ENCODE data around the gene PRR30.

PRR30 gene

DNA sequence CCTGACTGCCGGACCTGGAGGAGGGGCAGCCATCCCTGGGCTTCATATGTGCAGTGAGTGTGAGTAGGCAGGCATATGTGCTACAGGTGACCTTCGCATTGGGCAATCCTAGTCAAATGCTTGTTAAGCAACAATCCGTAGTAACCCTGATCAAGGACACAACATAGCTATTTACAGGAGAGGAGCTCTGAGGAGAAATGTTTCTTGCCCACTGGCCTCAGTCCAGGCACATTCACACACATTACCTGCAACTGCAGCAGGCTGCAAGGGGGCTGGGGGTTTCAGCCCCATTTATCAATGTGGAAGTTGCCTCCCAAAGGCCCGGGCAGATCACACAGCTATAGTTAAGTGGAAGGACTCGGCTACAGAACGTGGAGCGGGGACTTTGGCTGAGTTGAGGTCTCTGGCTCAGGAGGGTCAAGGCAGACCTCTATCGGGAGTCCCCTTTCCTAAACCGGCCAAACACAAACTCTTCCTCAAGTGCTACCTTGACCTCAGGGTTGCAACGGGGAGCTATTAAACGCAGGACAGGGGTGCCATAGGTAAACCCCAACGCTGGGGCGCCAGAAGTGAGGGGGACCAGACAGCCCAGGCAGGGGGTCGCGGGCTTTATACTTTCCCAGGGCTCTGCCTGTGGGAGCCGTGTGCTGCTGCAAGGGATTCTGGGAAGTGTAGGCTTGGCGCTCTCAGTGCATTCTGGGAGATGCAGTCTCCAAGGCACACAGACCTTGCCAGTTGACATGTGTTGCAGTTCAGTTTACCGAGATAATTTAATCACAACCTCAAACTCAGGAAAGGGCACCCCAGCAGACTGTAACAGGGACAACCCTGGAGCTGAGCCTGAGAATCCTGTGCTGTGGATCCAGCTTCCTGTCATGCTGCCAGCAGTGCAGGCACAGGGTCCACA lies 43.2 kb downstream of the PRR30 start:
- DNase-seq: peak; percentile 12

DNA sequence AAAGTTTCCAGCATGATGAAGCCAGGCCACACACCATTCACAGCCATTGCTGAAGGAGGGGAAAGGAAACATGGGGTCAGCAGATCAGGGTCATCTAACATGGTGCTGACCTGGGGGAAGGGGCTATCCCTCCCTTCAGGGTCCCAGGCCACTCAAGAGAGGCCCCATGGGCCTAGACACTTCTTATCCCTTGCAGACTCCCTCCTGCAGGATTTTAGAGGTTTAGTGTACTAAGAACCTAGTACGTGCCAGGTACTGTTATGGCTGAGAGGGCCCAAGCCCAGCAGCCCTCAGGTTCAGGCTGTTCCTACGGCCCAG lies 43.8 kb downstream of the PRR30 start:
- DNase-seq: no peak

DNA sequence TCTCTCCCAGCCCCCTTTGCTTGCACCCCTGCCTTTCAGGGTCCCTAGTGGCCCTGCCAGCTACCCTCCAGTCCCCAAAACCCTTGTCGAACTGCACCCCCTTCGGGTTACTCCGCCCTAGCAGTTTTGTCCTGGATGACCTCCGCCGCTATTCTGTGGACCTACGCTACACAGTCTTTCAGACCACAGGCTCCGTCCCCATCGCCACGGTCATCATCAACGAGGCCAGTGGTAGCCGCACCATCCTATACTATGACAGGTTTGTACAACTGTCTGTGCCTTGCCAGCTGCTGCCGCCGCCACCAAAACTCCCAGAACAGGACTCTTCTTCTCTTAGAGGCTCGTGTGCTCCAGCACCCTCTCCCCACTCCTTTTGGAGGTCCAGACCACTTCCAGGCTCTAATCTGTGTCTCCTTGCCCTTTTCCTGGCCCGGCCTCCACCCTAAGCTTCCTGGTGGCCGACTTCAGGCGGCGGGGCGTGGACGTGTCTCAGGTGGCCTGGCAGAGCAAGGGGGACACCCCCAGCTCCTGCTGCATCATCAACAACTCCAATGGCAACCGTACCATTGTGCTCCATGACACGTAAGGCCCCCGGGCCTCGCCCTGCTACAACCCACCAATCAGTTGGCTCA lies 44.7 kb downstream of the PRR30 start:
- DNase-seq: no peak

DNA sequence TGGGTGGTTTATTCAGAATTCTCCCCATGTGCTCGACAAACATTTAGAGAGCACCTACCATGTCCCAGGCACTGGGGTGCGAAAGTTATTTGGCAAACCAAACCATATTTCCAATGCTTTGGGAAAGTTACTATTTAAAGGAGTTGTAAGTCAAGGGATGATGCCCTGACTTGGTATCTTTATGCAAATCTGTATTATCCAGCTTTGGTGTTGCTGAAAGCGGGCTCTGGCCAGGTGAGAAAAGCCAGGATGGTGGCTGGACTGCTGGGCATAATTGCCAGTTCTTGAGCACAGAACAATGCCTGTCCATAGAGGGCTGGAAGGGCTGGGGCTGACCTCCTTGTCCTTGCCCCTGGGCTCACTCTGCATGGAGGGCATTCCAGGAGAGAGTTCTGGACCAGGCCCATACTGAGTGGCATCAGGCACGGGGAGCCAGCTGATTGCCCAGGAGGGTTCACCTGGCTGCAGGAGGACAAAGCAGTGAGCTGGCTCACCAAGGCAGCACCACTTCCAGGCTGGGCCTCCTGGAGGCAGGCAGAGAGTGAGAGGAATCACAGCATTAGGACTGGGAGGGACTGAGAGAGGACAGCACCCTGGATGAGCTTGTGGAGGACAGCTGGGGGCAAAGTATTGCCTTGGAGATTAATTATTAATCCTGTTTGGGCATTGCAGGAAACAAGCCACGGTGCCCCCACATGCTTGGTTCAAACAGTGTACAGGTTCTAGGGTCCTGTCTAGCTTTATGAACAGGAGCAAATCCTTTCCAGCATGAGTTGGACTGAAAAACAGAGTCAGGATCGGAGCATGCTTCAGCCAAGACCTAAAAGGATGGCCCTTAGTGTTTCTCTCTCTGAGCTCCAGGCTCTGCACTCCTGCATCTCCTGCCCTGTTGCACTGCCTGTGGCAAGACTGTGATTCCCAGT lies 45.5 kb downstream of the PRR30 start:
- DNase-seq: no peak

DNA sequence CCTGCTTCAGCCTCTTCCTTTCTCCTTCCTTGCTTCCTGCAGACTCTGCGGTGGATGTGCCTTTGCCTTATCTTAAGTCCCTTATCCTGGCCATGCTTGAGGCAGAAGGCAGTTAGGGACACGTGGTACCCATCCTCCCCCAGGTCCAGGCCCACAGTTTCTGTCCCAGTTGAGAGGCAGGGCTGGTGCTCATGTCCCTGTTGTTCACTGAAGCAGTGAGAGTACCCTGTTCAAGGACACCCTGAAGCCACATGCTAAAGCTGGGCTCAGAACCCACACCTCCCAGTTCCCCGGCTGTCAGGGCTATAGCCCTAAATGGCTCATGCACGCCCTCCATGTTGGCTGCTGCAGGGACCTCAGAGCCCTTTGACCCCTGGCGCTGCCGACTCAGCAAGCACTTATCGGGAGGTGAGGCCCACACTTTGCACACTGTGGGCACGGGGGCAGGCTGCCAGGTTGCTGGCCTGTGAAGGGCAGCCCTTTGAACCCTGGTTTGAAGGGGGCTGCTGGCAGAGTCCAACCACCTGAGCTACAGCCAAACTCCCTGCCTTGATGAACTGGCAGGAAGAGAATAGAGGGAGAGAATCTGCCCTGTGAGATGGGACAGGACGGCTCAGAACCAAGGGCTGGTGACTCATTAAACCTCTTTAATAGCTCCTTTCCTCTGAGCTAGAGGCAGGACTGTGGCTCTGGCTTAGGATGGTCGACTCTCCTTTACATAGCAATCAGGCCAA lies 46.3 kb downstream of the PRR30 start:
- DNase-seq: no peak

DNA sequence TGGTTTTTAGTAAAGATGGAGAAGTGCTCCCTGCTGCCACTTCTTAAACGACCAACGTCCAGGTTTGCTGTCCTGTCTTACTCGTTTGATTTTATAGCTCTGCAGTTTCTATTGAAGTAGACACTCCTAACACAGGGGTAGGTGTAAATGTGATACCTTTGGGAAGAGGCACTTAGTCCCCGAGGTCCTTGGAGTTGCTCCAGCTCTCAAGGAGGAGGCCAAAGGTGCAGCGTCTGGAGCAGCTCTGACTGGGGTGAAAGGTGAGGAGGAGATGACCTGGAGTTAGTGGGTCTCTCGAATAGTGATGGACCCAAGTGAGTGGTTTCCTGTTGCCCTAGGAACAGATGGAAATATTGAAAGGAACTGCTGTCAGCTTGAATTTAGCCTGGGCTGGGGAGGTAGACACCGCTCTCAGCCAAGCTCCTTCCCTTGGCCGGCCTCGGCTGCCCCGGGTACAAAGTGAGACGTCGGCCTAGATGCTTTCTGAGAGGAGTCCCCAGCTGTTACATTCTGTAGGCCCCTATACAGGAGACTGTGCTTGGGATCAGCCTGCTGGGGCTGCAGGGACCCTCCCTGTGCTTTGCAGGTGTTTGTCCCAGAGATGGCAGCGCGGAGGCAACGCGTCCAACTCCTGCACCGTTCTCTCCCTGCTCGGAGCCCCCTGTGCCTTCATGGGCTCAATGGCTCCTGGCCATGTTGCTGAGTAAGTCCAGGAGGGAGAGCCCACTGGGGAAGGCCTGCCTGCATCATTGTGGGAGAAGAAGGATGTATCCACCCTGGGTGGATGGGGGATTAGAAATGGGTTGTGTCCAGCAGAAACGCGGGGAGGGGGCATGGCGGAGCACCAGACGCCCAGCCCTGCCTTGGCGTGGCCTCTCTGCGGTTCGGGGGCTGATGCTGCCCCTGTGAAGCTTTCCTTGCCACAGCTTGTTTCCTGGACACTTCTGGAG lies 47.2 kb downstream of the PRR30 start:
- no peak for DNase-seq

DNA sequence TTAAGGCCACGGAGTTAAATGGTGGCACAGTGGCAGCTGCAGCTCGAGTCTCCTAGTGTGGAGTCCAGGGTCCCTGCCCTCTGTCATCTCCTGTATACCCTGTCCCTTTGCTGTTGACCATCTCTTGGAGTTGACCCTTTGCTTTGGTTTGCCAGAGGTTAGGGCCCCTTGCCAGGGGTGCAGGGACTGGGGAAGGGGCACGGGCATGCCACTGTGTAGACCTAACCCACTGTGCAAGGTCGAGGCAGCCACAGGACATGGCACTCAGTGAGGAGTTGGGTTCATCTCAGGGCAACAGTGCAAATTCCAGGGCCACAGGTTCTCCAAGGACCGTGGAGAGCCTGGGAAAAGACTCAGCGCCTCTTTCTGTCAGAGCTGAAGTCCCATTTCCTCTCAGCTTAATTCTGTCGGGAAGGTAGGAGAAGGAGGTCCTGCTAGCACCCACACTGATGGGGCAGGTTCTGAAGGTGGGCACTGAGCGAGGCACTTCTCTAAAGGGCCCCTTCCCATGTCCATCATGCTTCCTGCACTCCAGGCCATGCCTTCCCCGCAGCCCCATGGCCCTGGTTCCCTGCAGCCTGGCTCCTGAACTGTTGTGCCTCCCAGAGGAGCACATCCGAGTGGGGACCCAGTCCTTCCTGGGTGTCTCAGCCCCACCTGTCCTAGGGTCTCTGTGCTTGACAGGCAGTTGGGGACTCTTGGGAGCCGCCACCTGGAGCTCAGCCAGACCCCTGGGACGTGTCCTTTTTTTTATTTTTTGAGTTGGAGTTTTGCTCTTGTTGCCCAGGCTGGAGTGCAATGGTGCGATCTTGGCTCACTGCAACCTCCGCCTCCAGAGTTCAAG lies 49.9 kb downstream of the PRR30 start:
- DNase-seq: no peak

DNA sequence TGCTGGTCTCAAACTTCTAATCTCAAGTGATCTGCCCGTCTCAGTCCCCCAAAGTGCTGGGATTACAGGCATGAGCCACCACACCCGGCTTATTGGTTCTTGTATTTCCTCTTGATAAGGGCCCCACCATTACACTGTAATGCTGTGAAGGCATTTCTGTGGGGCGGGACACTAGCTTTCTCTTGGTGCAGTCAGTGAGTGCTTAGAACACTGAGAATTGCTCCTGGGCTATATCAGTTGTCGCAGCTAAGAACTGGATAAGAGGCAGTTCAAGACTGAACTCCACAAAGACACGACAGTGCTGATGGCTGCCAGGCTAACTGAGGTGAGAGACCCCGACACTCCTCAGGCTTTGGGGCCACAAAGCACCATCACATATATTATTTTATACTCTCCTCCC lies 50.6 kb downstream of the PRR30 start:
- no peak for DNase-seq

DNA sequence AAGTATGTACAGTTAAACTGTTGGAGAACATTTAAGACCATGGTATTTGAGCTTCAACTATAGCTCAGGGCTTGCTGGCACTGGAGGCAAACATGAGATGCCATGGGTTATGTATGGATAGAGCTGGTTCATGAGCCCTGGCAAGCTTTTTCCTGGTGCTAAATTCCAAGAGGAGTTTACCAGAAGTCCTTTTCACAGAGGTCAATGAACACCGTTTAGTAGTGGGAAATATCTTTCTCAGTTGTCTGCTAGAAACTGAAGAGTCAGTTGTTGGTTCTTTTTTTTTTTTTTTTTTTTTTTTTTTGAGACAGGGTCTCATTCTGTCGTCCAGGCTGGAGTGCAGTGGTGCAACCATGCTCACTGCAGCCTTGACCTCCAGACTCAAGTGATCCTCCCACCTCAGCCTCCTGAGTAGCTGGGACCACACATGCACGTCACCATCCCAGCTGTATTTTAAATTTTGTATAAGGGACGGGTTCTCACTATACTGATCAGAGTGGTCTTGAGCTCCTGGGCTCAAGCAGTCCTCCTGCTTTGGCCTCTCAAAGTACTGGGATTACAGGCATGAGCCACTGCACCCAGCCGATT lies 51.3 kb downstream of the PRR30 start:
- DNase-seq: no peak

All from DMS153 (cell line).